ENCODE data around the gene NTM. TPM values are rescaled to one million over a fixed set of nuclear protein-coding genes. Genes with fewer than 3 reads are reported as not detected.

The NTM gene
- total and polyA plus RNA-seq, 2 experiments from 2014 or later: 2.2 to 4.9 TPM

- Histone ChIP-seq H3K9me2 (replicated peaks; ENCODE audit: insufficient read depth) (no peaks in the 10 kb centered on the region), H2AFZ (no peak overlapping the region), H3K4me1 (ENCODE audit: insufficient read depth) (no peaks in the 10 kb centered on the region), H3K4me2 (no peak overlapping the region), H3K27ac (no peak overlapping the region), H3K4me3 (no peak overlapping the region), H3K27me3 (no peaks in the 10 kb centered on the region), H3K36me3 (replicated peaks; ENCODE audit: insufficient read depth, low read depth) (no peaks in the 10 kb centered on the region), H4K20me1 (ENCODE audit: insufficient read depth, poor library complexity, severe bottlenecking) (no peaks in the 10 kb centered on the region), H3K79me2 (no peaks in the 10 kb centered on the region), H3K9me3 (ENCODE audit: low read depth) (no peaks in the 10 kb centered on the region)
- WGBS (ENCODE audit: low lambda C conversion rate, missing lambda C conversion rate): 77% methylated on average over 10 of the region's 10 CpGs
- no peak for TF ChIP-seq CTCF (IDR thresholded peaks at IDR 0.05; ENCODE audit: poor library complexity)
- DNase-seq (ENCODE audit: low spot score): no peak
Observed at GRCh38 chr11:131724436-131724975, 354.1 kb downstream of the NTM start.

DNA sequence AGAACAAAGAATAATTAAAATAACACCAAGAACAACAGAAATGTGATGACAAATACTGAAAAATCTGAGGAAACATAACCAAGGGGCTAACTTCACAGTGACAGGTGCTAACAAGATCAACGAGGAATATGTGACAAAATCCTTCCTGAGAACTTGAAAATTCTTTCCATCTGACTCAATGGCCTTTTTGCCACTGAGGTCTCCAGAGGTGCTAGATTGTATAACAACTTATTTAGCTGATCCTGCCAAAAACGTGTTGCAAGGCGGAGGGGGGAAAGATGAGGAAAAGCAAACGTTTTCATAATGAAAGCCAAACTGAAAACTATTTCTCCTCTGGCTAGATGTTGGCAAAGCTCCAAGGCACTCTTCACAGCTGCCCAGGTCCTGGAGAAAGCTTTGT lies 364.5 kb downstream of the NTM start:
- DNase-seq (ENCODE audit: low spot score): no peak
- Histone ChIP-seq H3K4me2 (no peak overlapping the region), H3K4me1 (ENCODE audit: insufficient read depth) (no peaks in the 10 kb centered on the region), H3K9me2 (replicated peaks; ENCODE audit: insufficient read depth) (no peaks in the 10 kb centered on the region), H3K4me3 (no peak overlapping the region), H3K36me3 (replicated peaks; ENCODE audit: insufficient read depth, low read depth) (no peaks in the 10 kb centered on the region), H3K27me3 (peaks cover 19% of the 10 kb centered on the region), H3K27ac (no peak overlapping the region), H4K20me1 (ENCODE audit: insufficient read depth, poor library complexity, severe bottlenecking) (no peaks in the 10 kb centered on the region), H2AFZ (no peak overlapping the region), H3K9me3 (ENCODE audit: low read depth) (no peaks in the 10 kb centered on the region), H3K79me2 (no peaks in the 10 kb centered on the region)
- 54% methylated on average over 4 of the region's 4 CpGs for WGBS (ENCODE audit: low lambda C conversion rate, missing lambda C conversion rate)
- TF ChIP-seq EZH2 (IDR thresholded peaks at IDR 0.05; ENCODE audit: borderline replicate concordance) (no peak), EZH2phosphoT487 (IDR thresholded peaks at IDR 0.05; ENCODE audit: low read depth, severe bottlenecking, unreplicated experiment) (no peak), CTCF (IDR thresholded peaks at IDR 0.05; ENCODE audit: poor library complexity) (no peak)

GRCh38 chr11:131737357-131737756 lies 366.9 kb downstream of the NTM start:
- Histone ChIP-seq H3K4me3 (no peak overlapping the region), H3K27me3 (peaks cover 24% of the 10 kb centered on the region), H3K27ac (no peak overlapping the region), H3K36me3 (replicated peaks; ENCODE audit: insufficient read depth, low read depth) (no peaks in the 10 kb centered on the region), H3K4me2 (no peak overlapping the region), H2AFZ (no peak overlapping the region), H3K79me2 (no peaks in the 10 kb centered on the region), H3K4me1 (ENCODE audit: insufficient read depth) (no peaks in the 10 kb centered on the region), H3K9me2 (replicated peaks; ENCODE audit: insufficient read depth) (no peaks in the 10 kb centered on the region), H4K20me1 (ENCODE audit: insufficient read depth, poor library complexity, severe bottlenecking) (no peaks in the 10 kb centered on the region), H3K9me3 (ENCODE audit: low read depth) (no peaks in the 10 kb centered on the region)
- WGBS (ENCODE audit: low lambda C conversion rate, missing lambda C conversion rate): 76% methylated on average over 7 of the region's 7 CpGs
- DNase-seq (ENCODE audit: low spot score): no peak
- no peak for TF ChIP-seq CTCF (IDR thresholded peaks at IDR 0.05; ENCODE audit: poor library complexity)
- TF ChIP-seq EZH2 (IDR thresholded peaks at IDR 0.05; ENCODE audit: borderline replicate concordance): no peak
- TF ChIP-seq EZH2phosphoT487 (IDR thresholded peaks at IDR 0.05; ENCODE audit: low read depth, severe bottlenecking, unreplicated experiment): no peak

Data from hepatocyte (in vitro differentiated cells).